RWPE1 (cell line): ENCODE results near the gene EVA1A.
"Not testable (repeated sequence)": the region's sequence is repeated elsewhere in the genome, so short reads cannot be mapped to it uniquely, and the experiment has no call there.

Source experiments
- CTCF ChIA-PET: fragments of 350-600 bp; sonication (Branson Sonifier 250); formaldehyde crosslinking; extraction: SDS; loops from one replicate; lab custom pipeline; 2021; lab: Yijun Ruan, JAX
- POLR2A ChIA-PET: fragments of 400-600 bp; formaldehyde crosslinking; extraction: SDS; loops from one replicate; lab custom pipeline; 2020; ENCODE audit warnings: antibody characterized with exemption; ENCODE audit not compliant: low non-redundant PET; lab: Yijun Ruan, JAX
- DNase-seq: peaks from one replicate; pipeline ENCODE4 v3.0.0; 2012; ENCODE audit warnings: low spot score
- H3K27ac ChIP-seq: fragments of 450-650 bp; 2 replicates; pipeline ENCODE4 v1.5.1; 2017
- CTCF ChIP-seq: fragments of 450-650 bp; conservative IDR thresholded peaks from 2 replicates; pipeline ENCODE4 v1.5.1; 2017; ENCODE audit warnings: low read depth, mild to moderate bottlenecking

The EVA1A gene

GRCh38 chr2:75488157-75488556, 72.6 kb downstream of the EVA1A start:
- ChIA-PET CTCF (no interaction called here), POLR2A (no interaction called here)
- H3K27ac ChIP-seq, result no peak overlapping the region
- no peak for TF ChIP-seq CTCF
- DNase-seq, result no peak

GRCh38 chr2:75486735-75487134, 74.0 kb downstream of the EVA1A start:
- CTCF ChIA-PET, POLR2A ChIA-PET: not testable (repeated sequence)

GRCh38 chr2:75484840-75485239, 75.9 kb downstream of the EVA1A start:
- POLR2A ChIA-PET, result no interaction called here
- no peak for TF ChIP-seq CTCF
- CTCF ChIA-PET, result no interaction called here
- H3K27ac ChIP-seq, result no peak overlapping the region
- no peak for DNase-seq

More at GRCh38 chr2:75486735-75487134, 74.0 kb downstream of the EVA1A start:
- not testable (repeated sequence) for DNase-seq, H3K27ac ChIP-seq

- ChIA-PET POLR2A (no interaction called here), CTCF (no interaction called here)
- H3K27ac ChIP-seq, result no peak overlapping the region
- no peak for TF ChIP-seq CTCF
- no peak for DNase-seq
Observed at GRCh38 chr2:75483878-75484277, 76.9 kb downstream of the EVA1A start.

GRCh38 chr2:75482398-75482797, 78.3 kb downstream of the EVA1A start:
- TF ChIP-seq CTCF, result no peak
- ChIA-PET CTCF (no interaction called here), POLR2A (interaction anchor here (0.6 kb wide), 1 partner anchor 11 kb away, joined by 3 read pairs; no protein-coding TSS in a partner anchor)
- H3K27ac ChIP-seq, result no peak overlapping the region
- DNase-seq, result no peak

GRCh38 chr2:75480971-75481836, 79.5 kb downstream of the EVA1A start:
- ChIA-PET POLR2A (no interaction called here), CTCF (no interaction called here)
- H3K27ac ChIP-seq, result no peak overlapping the region
- DNase-seq, result no peak
- TF ChIP-seq CTCF, result no peak

GRCh38 chr2:75477696-75478095, 83.0 kb downstream of the EVA1A start:
- POLR2A ChIA-PET, DNase-seq, H3K27ac ChIP-seq: not testable (repeated sequence)
- CTCF ChIA-PET, result interaction anchor here (0.5 kb wide), 1 partner anchor 53 kb away, joined by 3 read pairs; no protein-coding TSS in a partner anchor
